Stomach smooth muscle (tissue), 2 donors: ENCODE data around the gene RALGDS.

Experiments used
- H3K27ac ChIP-seq: one replicate; pipeline ENCODE4 v1.7.0; 2013; ENCODE audit warnings: mild to moderate bottlenecking, low read length, inconsistent platforms
- H3K27me3 ChIP-seq, 2 donors: one replicate each; pipeline ENCODE4 v1.7.0; 2013; ENCODE audit warnings: low read length in 2 of 2; ENCODE audit not compliant: insufficient read depth in 2 of 2, control insufficient read depth in 1 of 2
- H3K36me3 ChIP-seq, 2 donors: one replicate each; pipeline ENCODE4 v1.7.0; 2013; ENCODE audit warnings: low read length in 2 of 2; ENCODE audit not compliant: control insufficient read depth in 2 of 2, insufficient read depth in 2 of 2
- H3K4me1 ChIP-seq: one replicate; pipeline ENCODE4 v1.7.0; 2013; ENCODE audit warnings: low read length; ENCODE audit not compliant: control insufficient read depth, insufficient read depth
- H3K4me3 ChIP-seq, 2 donors: one replicate each; pipeline ENCODE4 v1.7.0; 2013; ENCODE audit warnings: low read length in 2 of 2
- H3K9ac ChIP-seq, 2 donors: one replicate each; pipeline ENCODE4 v1.7.0; 2013; ENCODE audit warnings: low read length in 2 of 2, mild to moderate bottlenecking in 1 of 2
- H3K9me3 ChIP-seq, 2 donors: one replicate each; pipeline ENCODE4 v1.7.0; 2013; ENCODE audit warnings: low read length in 2 of 2; ENCODE audit not compliant: control insufficient read depth in 2 of 2
- donor health status: healthy.
- donor health status: Pancreatic carcinoma.

RALGDS gene

DNA sequence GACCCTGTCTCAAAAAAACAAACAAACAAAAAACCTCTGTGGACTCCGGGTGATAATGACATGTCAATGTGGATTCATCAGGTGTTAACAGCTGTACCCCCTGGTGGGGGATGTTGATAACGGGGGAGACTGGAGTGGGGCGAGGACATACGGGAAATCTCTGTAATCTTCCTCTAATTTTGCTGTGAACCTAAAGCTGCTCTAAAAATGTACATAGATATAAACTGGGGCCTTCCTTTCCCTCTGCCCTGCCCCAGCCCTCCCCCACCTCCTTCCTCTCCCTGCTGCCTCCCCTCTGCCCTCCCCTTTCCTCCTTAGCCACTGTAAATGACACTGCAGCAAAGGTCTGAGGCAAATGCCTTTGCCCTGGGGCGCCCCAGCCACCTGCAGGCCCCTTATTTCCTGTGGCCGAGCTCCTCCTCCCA, 60.6 kb downstream of the RALGDS start:
- Histone ChIP-seq H3K4me1 (no peaks in the 10 kb centered on the region), H3K27me3 (no peaks in the 10 kb centered on the region), H3K9me3 (no peaks in the 10 kb centered on the region), H3K4me3 (no peak overlapping the region), H3K9ac (no peak overlapping the region), H3K36me3 (peaks cover 5 to 16% of the 10 kb centered on the region in 2 donors), H3K27ac (no peak overlapping the region)

DNA sequence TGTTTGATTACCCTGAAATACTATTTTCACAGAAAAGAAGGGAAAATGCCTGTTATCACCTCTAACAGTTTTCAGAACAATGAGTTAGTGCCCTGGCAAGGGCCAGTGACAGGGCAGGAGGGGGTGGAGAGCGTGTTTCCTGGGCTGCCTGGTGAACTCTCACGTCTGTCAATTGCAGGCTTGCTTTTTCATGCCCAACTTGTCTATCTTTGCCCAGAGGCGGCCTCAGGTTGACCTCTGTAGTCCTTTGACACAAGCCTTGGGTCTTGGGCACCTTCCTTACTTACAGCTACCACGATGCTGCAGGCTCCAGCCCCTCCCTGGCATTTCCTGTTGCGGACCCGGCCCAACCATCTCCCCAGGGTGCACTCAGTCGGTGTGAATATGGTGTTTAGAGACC, 61.4 kb downstream of the RALGDS start:
- H3K36me3 ChIP-seq = peaks cover 11 to 23% of the 10 kb centered on the region in 2 donors
- no peak overlapping the region for H3K4me3 ChIP-seq
- H3K27ac ChIP-seq = no peak overlapping the region
- no peaks in the 10 kb centered on the region for H3K9me3 ChIP-seq
- H3K9ac ChIP-seq = no peak overlapping the region
- H3K27me3 ChIP-seq = no peaks in the 10 kb centered on the region
- peaks cover 2% of the 10 kb centered on the region for H3K4me1 ChIP-seq

DNA sequence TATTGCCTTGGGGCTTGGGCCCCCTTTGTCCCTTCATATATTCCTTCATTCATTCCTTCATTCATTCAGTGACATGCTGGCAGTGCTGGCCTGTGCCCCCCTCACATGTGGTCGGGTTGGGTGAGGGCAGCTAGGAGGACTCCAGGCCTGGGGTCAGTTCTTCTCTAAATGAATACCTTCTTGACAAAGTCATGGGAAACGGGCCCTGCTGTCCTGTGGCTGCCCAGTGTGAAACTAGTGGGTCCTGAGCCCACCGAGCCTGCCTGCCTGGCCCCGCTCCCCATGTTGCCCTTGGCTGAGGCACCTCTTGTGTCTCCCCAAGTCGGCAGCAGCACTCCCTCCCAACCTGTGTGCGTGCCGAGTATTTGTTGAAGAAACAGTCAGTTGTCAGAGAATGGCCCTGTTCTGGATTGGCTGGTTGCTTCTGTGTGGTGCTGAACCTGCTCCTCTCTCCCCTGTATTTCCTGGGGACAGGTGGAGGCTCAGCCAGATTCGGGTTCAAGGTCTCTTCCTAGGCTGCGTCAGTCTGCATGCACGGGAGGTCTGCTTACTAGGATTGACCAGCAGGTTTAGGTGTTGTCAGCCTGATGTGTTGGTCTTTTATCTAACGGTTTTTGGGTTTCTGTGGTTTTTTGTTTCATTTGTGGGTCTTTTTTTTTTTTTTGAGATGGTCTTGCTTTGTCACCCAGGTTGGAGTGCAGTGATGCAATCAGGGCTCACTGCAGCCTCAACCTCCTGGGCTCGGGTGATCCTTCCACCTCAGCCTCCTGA, 62.3 kb downstream of the RALGDS start:
- peaks cover 20 to 30% of the 10 kb centered on the region in 2 donors for H3K36me3 ChIP-seq
- H3K4me3 ChIP-seq = no peak overlapping the region
- H3K27me3 ChIP-seq = no peaks in the 10 kb centered on the region
- no peaks in the 10 kb centered on the region for H3K9me3 ChIP-seq
- H3K27ac ChIP-seq = no peak overlapping the region
- H3K9ac ChIP-seq = no peak overlapping the region
- H3K4me1 ChIP-seq = peaks cover 2% of the 10 kb centered on the region

DNA sequence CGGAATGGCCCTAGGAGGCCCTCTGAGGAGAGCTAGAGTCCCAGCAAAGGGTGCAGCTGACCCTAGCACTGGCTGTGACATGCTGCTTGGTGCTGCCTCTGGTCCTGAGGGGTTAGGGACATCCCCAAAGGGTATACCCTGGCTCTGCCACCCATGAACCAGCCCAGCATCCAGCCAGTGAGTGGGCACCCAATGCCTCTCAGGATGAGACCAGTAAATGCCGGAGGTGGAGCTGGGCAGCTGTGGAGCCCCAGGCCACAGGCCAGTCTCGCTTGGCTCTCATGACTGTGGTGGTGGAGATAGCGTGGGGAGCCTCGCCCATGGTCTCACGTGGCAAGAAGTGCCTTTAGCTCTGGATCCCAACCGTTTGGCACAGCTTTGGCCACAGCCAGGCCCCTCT, 63.0 kb downstream of the RALGDS start:
- Histone ChIP-seq H3K27ac (no peak overlapping the region), H3K4me1 (peaks cover 2% of the 10 kb centered on the region), H3K9ac (no peak overlapping the region), H3K4me3 (no peak overlapping the region), H3K27me3 (no peaks in the 10 kb centered on the region), H3K36me3 (peaks cover 22 to 33% of the 10 kb centered on the region in 2 donors), H3K9me3 (no peaks in the 10 kb centered on the region)

DNA sequence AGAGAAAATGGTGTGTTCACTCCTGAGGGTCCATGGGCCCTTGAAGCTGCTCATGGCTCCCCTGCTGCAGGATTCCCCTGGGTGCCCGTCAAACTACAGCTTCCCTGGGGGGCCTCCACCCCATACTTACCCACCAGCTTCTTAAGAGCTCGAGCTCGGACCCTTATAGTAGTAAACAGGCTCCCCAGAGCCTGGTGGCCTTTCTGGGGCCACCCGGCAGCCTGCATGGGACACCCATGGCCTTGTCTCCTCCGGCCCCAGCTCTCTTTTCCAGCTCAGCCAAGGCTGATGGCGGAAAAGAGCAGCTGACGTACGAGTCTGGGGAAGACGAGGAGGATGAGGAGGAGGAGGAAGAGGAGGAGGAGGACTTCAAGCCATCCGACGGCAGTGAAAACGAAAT, 63.5 kb downstream of the RALGDS start:
- Histone ChIP-seq H3K4me1 (peaks cover 2% of the 10 kb centered on the region), H3K27me3 (no peaks in the 10 kb centered on the region), H3K4me3 (no peak overlapping the region), H3K36me3 (peaks cover 22 to 34% of the 10 kb centered on the region in 2 donors), H3K9ac (no peak overlapping the region), H3K27ac (no peak overlapping the region), H3K9me3 (no peaks in the 10 kb centered on the region)

DNA sequence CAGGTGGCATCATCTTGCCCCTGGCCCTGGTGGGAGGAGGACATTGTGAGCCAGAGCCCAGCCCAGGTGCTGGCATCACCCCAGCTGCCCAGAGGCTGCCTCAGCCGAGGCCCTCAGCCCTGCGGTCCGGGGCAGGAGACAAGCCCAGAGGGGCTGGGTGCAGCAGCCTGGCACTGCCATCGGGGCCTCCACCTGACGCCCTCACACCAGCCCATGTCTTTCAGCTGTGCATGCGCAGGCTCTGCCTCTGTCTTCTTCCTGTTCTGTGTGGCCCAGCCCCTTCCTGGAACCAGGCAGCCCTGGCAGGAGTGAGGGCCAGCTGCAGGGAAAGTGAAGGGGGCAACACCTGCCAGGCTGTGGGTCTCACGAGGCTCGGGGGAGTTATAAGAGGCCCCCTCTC, 64.0 kb downstream of the RALGDS start:
- no peak overlapping the region for H3K4me3 ChIP-seq
- peaks cover 2% of the 10 kb centered on the region for H3K4me1 ChIP-seq
- peaks cover 23 to 36% of the 10 kb centered on the region in 2 donors for H3K36me3 ChIP-seq
- H3K27ac ChIP-seq = no peak overlapping the region
- no peak overlapping the region for H3K9ac ChIP-seq
- H3K27me3 ChIP-seq = no peaks in the 10 kb centered on the region
- no peaks in the 10 kb centered on the region for H3K9me3 ChIP-seq

DNA sequence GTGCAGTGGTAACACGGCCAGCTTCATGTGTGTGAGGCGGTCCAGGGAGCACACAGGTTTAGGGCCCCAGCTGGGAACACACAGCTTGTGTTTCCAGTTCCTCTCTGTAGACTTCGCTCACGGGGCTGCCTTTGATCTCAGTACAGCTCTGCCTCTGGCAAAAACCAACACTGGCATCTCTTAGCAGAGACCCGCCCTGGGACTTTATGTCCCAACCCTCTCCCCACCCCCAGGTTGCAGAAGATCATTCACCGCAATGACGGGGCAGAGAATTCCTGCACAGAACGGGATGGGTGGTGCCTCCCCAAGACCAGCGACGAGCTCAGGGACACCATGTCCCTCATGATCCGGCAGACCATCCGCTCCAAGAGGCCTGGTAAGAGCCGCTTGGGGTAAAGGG, 64.5 kb downstream of the RALGDS start:
- Histone ChIP-seq H3K36me3 (peaks cover 28 to 40% of the 10 kb centered on the region in 2 donors), H3K4me3 (no peak overlapping the region), H3K4me1 (peaks cover 2% of the 10 kb centered on the region), H3K27ac (no peak overlapping the region), H3K9me3 (no peaks in the 10 kb centered on the region), H3K27me3 (no peaks in the 10 kb centered on the region), H3K9ac (no peak overlapping the region)

DNA sequence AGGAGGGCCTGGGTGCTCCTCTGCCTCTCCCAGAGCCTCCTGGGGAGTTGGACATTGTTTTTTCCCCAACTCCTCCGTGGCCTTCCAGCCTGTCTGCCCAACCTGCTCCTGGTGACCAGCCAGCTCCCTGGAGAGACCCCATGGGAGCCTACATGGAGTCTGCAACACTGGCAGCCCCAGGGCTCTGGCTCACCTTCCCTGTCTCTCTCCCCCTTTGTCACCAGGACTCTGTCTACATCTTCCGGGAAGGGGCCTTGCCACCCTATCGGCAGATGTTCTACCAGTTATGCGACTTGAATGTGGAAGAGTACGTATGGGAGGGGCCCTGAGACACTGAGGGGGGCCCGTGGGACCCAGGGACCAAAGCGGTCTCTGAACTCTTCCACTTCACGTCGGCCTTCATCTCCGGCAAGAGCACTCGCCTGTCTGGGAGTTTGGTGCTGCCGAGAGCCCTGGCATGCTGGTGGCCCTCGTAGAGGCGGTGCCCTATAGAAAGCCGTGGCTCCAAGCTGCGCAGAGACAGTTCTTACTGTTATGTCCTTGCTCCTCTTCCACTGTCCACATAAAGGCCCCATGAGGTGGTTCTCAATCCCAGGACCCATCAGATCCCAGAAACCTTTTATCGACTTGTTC, 65.1 kb downstream of the RALGDS start:
- H3K36me3 ChIP-seq = peaks cover 33 to 46% of the 10 kb centered on the region in 2 donors
- H3K4me3 ChIP-seq = no peak overlapping the region
- no peaks in the 10 kb centered on the region for H3K27me3 ChIP-seq
- H3K27ac ChIP-seq = no peak overlapping the region
- no peaks in the 10 kb centered on the region for H3K9me3 ChIP-seq
- H3K9ac ChIP-seq = no peak overlapping the region
- H3K4me1 ChIP-seq = peaks cover 2% of the 10 kb centered on the region

DNA sequence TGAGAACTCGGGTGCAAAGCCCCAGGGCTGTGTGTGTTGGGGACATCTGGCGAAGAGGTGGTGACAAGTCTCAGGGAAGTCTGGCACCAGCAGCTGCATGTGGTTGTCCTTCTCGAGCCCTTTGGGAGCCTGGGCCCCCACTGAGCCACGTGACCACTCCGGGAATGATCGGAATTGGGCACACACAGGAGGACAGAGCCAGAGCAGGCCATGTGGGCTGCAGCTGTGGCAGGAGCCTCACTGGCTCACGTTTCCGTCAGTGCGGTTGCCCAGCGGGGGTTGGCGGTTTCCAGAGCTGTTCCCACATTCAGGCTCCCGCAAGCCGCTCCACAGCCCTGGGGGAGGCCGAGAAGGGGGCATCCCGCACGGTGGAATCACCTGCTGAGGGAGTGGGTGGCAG, 66.1 kb downstream of the RALGDS start:
- no peak overlapping the region for H3K9ac ChIP-seq
- peaks cover 40 to 51% of the 10 kb centered on the region in 2 donors for H3K36me3 ChIP-seq
- peaks cover 2% of the 10 kb centered on the region for H3K4me1 ChIP-seq
- no peaks in the 10 kb centered on the region for H3K27me3 ChIP-seq
- no peak overlapping the region for H3K4me3 ChIP-seq
- H3K9me3 ChIP-seq = no peaks in the 10 kb centered on the region
- no peak overlapping the region for H3K27ac ChIP-seq

DNA sequence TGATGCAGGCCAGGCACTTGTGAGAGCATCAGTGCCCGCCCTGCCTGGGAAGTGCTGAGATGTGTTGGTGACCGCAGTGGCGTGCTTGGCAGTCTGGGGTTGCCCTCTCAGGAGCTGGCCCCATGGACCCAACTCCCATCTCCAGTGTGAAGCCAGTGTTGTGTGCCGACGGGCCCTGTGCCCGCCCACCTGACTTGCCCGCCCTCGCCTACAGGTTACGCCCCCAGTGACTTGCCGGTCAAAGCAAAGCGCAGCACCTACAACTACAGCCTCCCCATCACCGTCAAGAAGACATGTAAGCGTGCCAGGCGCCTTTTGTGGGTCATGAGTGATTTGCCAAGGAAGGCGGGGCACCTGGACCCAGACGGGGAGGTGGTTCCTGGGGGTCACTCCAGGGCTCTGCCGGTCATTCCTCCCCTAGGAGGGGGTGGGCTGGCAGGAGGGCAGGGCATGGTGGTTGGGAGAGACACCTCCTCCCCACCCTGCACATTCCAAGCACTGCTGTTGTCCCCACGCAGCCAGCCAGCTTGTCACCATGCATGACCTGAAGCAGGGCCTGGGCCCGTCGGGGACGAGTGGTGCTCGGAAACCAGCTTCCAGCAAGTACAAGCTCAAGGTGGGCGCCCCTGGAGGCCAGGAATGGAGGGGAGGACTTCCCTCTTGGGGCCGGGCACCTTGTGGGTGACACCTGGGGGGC, 66.7 kb downstream of the RALGDS start:
- Histone ChIP-seq H3K4me1 (peaks cover 2% of the 10 kb centered on the region), H3K4me3 (no peak overlapping the region), H3K36me3 (peaks cover 44 to 56% of the 10 kb centered on the region in 2 donors), H3K27ac (no peak overlapping the region), H3K9ac (no peak overlapping the region), H3K9me3 (no peaks in the 10 kb centered on the region), H3K27me3 (no peaks in the 10 kb centered on the region)
